Measurements from ENCODE around the gene CNNM2.

GRCh38 chr10:102888048-102888447 is 30.0 kb upstream of the CNNM2 start:
- TF ChIP-seq EZH2 (IDR thresholded peaks at IDR 0.05; ENCODE audit: insufficient read depth, poor library complexity, severe bottlenecking) (no peak), EZH2phosphoT487 (IDR thresholded peaks at IDR 0.05; ENCODE audit: insufficient read depth, low read depth) (no peak)
